GM19023 (cell line): ENCODE results near the gene SIPA1L3.
"Not testable (repeated sequence)": the region's sequence is repeated elsewhere in the genome, so short reads cannot be mapped to it uniquely, and the experiment has no call there.

Experiments used
- ATAC-seq: cut with Tn5 transposase; IDR thresholded peaks from one replicate; pipeline ENCODE4 v1.9.1; 2021; ENCODE audit warnings: mild to moderate bottlenecking, moderate library complexity; ENCODE audit not compliant: unreplicated experiment

The SIPA1L3 gene

GRCh38 chr19:38063928-38064327 lies 156.9 kb downstream of the SIPA1L3 start:
- no peak for ATAC-seq

- no peak for ATAC-seq
Observed at GRCh38 chr19:38064661-38065425, 157.8 kb downstream of the SIPA1L3 start.

DNA sequence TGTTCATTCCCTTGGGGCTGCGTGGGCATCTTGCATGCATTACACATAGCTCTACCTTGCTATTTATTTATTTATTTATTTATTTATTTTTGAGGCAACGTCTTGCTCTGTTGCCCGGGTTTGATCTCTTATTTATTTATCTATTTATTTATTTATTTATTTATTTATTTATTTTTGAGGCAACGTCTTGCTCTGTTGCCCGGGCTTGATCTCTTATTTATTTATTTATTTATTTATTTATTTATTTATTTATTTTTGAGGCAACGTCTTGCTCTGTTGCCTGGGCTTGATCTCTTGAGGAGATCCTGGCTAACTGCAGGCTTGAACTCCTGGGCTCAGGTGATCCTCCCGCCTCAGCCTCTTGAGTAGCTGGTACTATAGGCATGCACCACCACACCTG lies 158.8 kb downstream of the SIPA1L3 start:
- not testable (repeated sequence) for ATAC-seq

- ATAC-seq, result no peak
Observed at GRCh38 chr19:38068826-38069225, 161.8 kb downstream of the SIPA1L3 start.

DNA sequence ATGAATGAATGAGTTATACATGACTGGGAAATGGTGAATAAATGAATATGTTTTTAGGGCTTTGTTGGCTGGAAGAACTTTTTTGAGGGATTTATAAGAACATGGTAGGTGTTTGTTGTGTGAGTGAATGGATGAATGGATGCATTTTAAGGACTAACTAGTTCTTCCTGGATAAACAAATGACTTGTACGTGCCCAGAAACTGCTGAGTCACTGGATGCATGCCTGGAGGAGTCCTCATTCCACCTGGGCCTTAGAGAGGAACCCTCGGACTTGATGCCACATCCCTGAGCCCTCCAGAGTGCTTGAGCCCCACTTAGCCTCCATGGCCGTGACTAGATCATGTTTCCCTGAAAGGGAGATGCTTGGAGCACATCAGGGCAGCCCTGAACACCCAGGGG lies 163.6 kb downstream of the SIPA1L3 start:
- no peak for ATAC-seq

DNA sequence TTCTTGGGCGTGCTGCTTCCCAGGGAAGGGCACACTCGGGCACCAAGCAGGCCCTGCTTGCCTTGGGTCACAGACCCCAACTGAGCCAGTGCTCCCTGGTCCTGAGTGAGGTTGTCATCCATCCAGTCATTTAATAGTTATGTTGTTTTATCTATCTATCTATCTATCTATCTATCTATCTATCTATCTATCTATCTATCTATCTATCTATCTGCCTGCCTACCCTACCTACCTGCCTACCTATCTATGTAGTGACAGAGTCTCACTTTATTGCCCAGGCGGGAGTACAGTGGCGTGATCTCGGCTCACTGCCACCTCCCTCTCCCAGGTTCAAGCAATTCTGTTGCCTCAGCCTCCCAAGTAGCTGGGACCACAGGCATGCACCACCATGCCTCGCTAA lies 164.0 kb downstream of the SIPA1L3 start:
- ATAC-seq, result not testable (repeated sequence)

DNA sequence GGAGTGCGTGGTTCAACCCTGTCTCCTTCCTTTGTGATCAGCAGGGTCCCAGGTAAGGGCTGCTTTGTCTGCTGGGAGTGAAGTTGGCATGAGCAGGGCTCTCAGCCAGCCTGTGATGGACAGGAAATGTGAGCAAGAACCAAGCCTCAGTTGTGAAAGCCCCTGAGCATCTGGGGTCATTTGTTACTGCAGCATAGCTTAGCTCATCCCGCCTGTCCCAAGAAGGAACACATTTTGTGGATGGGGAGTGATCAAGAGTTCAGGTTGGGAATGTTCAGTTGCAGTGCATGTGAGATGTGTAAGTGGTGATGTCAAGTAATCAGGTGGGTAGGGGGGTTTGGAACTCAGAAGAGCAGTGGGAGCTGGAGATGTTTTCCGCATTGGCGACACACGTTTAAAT lies 164.6 kb downstream of the SIPA1L3 start:
- no peak for ATAC-seq

DNA sequence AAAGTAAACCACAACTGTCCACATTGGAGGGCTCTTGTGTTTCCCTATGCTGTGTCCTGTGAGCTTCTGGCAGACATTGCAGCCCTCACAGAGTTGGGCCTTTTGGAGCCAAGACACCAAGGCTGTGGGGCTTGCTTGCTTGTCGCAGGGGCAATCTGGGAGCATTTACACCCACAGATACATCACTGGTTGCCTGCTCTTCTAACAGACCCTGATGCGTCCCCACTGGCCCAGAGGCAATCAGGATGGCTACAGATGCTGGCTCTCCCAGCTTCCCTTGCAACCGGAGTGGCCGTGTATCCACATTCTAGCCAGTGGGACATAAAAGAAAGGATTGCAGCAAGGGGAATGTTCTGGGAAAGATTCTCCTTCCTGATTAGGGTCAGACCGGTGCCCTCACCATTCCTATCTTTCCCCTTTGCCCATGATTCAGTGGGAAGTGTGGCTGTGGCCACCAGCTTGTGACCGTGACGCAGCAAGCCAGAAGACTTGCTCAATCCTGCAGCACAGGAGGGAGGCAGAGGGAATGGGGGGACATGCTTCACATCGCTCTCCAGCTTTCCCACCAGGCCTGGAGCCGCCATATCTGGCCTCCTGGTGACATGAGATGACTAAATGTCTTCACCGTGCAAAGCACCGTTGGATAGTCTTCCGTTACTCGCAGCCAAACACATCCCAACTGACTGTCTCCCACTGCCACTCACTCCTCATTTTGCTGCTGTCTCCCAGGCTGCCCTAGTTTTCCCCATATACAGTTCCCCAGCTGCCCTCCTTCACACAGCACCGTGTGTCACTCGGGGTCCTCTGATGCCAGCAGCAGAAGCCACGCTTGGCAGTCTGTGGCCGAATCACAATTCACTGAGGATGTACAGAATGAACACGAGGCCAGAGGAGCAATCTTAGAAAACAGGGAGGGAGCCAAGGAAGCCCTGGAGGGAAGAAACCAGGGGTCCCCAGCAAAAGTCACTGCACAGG lies 166.1 kb downstream of the SIPA1L3 start:
- no peak for ATAC-seq

- ATAC-seq, result no peak
Observed at GRCh38 chr19:38073841-38074685, 167.1 kb downstream of the SIPA1L3 start.

- no peak for ATAC-seq
Observed at GRCh38 chr19:38076337-38076736, 169.3 kb downstream of the SIPA1L3 start.

- no peak for ATAC-seq
Observed at GRCh38 chr19:38078302-38078930, 171.4 kb downstream of the SIPA1L3 start.

GRCh38 chr19:38079926-38080380 lies 172.9 kb downstream of the SIPA1L3 start:
- no peak for ATAC-seq

GRCh38 chr19:38081547-38082255 lies 174.7 kb downstream of the SIPA1L3 start:
- ATAC-seq, result no peak

DNA sequence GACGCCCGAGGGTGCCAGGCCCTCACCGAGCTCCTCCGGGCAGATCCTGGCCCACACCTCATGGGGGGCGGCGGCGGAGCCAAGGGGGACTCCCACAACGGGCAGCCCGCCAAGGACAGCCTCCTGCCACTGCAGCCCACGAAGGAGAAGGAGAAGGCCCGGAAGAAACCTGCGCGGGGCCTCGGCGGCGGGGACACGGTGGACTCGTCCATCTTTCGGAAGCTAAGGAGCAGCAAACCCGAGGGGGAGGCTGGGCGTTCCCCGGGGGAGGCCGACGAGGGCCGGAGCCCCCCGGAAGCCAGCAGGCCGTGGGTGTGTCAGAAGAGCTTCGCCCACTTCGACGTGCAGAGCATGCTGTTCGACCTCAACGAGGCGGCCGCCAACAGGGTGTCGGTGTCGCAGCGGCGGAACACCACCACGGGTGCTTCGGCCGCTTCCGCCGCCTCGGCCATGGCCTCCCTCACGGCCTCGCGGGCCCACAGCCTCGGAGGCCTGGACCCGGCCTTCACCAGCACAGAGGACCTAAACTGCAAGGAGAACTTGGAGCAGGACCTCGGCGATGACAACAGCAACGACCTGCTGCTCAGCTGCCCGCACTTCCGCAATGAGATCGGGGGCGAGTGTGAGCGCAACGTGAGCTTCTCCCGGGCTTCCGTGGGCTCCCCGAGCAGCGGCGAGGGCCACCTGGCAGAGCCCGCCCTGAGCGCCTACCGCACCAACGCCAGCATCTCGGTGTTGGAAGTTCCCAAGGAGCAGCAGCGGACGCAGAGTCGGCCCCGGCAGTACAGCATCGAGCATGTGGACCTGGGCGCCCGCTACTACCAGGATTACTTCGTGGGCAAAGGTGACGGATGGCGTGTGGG lies 175.5 kb downstream of the SIPA1L3 start:
- no peak for ATAC-seq

GRCh38 chr19:38084196-38084595 lies 177.2 kb downstream of the SIPA1L3 start:
- no peak for ATAC-seq

GRCh38 chr19:38089440-38089839 lies 182.4 kb downstream of the SIPA1L3 start:
- ATAC-seq, result no peak

- no peak for ATAC-seq
Observed at GRCh38 chr19:38093154-38093553, 186.1 kb downstream of the SIPA1L3 start.

- no peak for ATAC-seq
Observed at GRCh38 chr19:38093587-38093986, 186.6 kb downstream of the SIPA1L3 start.
